Hematopoietic multipotent progenitor cell treated with erythropoietin and hydrocortisone succinate and interleukin-3 and kit ligand, for 8 days (in vitro differentiated cells): ENCODE results near the gene MPZL2.

ENCODE experiments used
- DNase-seq: peaks from one replicate; pipeline ENCODE4 v3.0.0-alpha.2; 2015

The MPZL2 gene

DNA sequence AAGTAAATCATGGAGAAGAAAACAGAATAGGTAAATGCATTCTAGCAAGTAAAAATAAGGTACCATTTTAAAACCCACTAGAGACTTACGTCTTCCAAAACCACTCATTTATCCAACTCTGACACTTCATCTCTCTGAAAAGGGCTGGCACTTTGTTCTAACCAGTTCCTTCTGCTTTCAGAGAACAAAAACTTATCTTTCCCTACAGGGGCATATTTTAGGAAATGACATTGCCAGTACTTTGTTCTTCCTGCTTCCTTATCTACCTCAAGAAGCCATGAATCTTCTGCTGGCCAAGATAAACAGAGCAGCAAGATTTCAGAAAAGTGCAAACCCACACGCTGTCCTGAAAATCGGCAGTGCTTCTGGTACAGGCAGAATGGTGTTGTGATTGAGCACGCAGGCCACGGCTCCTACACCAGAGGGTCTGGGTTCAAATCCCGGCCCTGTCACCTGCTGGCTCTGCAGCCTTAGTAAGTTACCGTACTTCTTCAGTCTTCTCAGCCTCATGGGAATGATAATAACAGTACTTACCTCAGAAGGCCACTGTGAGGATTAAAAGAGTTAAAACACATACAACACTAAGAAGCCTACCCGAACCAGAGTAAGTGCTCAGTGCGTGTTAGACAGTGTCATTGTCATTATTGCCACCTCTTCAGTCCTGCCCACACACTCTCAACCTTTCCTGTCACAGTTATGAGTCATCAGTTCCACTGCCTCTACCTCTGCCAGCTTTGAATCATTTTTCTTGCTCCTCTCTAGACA, 22.9 kb downstream of the MPZL2 start:
- DNase-seq: peak; percentile 89

DNA sequence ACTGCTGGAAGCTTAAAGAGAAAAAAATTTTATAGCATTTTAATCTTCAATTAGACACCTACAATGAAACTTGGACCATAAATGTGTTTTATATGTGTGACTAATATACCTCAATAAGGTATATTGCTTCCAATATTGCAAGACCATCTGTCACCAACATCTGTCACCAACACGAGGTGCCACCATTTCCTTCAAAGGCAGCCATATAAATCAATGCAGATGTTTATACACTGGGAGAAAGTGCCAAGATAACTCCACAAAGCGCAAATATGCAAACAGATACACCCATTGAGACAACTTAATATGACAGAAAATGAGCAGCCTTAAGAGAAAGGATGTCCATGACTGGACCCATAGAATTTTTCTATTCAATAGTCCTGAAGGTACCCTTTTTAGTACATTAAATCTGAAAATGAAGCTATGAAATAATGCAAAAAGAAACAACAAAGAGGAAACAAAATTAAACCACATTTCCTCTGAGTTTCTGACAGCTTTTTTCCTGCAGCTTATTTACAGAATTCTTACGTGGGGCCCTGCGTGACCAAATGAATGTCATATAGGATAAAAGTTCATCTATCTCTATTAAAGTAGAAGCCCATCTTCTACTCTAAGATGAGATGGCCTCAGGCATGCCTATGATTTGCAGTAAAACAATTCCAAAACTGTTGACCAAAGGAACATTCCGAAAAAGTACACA, 24.4 kb downstream of the MPZL2 start:
- no peak for DNase-seq

DNA sequence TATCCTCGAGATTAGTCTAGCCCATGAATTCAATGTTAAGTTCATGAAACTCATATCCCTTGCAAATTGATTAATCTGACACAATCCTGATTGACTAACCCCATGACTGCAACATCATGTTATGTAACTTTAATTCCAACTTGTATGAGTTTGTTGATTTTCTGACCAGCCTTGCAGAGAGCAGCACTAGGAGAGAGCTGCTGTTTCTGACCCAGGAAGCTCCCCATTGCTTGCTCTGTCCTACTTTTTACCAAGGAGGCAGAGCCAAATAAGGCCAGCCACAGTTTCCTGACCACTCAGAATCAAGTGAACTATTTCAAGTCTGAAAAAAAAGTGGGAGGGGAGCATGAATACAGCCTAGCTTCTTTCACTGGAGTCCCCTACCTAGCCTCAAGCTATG, 25.2 kb downstream of the MPZL2 start:
- DNase-seq: no peak

DNA sequence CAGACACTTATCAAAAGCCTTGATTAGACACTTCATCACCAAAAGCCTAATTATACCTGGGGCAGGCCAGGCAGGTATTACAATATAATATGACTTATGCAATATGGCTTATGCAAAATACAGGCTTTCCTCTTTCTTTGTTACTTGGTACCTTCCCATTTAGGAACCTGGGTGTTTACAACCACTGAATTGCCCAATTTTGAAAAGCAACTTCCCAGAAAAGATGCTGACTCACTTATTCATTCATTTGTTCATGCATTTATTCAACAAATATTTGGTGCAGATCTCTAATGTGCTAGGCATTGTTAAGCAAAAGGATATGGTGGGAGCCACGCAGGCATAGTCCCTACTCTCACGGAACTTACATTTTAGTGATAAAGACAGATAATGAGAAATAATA, 25.7 kb downstream of the MPZL2 start:
- DNase-seq: no peak

DNA sequence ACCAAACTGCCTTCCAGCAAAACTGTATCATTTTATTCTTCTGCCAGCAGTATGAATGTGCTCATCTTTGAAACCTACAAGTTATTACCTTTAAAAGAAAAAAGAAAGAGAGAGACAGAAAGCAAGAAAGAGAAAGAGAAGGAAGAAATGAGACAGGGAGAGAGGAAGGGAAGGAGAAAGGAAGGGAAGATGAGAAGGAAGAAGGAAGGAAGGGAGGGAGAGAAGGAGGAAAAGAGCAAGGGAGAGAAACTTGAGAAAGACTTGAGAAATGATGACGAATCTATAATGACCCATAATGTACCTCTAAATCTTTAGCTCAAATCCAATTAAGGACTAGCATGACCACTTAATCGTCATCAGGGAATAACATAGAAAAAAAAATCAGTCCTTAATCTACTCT, 27.9 kb downstream of the MPZL2 start:
- DNase-seq: no peak

DNA sequence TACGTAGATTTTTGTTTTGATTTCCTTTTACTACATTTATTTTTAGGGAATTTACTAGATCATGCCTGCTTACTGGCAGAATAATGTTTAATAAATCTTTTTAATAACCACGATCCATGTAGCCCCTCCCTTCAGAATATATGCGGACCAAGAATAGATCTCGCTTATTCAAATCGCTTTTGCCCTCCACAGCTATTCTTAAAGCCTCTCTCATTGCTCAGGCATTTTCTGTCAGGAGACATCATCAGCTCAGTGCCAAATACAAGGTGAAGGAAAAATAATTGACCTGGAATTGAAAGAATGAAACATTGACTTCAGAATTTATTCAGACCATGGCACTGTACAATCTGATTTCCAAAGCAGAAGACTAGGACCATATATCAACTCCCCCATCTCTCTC, 29.3 kb downstream of the MPZL2 start:
- DNase-seq: no peak

DNA sequence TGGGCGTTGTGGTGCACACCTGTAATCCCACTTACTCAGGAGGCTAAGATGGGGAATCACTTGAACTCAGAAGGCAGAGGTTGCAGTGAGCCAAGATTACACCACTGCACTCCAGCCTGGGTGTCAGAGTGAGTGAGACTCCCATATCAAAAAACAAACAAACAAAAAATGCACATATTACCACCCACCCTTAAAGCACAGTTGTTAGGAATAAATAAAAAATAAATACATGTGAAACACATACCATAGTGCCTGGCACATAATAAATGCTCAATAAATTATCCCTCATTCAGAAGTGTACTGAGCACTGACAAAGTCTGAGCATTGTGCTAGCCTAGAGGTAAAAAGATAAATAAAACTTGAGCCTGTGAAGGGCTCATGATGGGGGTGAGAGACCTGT, 30.2 kb downstream of the MPZL2 start:
- no peak for DNase-seq

DNA sequence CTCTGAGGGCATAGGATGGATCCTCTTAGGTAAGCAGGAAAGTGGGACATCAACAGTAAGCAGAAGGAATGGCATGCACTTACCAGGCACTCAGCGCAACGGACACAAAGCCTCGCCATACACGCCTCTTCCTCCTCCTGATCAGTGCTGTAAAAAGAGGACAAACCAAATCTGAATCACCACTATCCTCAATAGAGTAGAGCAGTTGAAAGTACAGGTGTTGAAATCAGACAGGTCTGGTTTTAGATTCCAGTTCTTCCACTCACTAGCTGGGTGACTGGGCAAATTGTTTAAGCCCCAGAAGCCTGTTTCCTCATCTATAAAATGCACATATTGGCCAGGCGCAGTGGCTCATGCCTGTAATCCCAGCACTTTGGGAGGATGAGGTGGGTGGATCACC, 30.7 kb downstream of the MPZL2 start:
- no peak for DNase-seq

DNA sequence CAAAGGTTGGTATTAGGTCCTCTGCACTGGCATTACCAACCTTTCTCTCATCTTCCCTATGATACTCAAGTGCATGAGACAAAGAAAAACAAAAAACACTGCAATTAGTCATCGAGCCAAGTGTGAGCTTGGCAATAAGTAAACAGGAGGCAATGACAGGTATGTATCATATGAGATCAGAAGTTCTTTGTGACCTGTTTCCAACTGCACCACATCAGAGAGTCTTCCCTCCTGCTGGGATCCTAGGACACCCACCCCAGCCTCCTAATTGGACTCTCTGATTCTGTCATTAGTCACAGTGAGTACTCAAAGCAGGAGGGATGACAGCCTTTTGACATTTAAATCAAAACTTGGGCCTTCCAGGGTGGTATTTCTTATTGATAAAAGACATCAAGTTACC, 31.4 kb downstream of the MPZL2 start:
- DNase-seq: no peak

DNA sequence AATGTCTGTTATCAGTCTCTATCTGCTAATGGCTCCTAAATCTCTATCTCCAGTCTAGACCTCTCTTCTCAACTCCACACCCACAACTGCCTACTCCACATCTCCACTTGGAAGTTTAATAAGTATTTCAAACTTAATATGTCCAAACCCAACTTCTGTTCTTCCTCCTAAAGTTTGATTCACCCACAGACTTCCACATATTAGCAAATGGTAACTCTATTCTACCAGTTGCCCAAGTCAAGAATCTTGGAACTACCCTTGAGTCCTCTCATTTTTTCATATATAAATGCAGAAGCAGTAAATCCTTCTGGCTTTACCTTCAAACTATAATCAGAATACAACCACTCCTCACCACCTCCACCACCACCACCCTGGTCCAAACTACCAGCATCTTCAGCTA, 32.6 kb downstream of the MPZL2 start:
- DNase-seq: no peak

DNA sequence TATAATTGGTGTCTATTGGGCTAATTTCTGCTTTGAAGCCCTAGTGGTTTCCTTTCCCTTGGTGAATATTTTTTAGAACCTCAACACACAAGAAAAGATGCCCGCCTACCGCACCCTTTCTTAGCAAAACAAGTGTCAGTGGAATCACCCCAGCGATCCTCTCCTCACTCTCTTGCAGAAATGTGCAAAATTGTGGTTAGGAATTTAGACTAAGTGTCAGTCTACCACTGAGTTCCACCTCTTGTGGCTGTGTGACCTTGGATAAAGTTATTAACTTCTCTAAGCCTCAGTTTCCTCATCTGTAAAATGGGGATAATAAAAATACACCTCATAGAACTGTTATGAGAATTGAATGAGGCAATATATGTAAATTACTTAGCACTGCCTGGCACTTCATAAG, 34.0 kb downstream of the MPZL2 start:
- no peak for DNase-seq

DNA sequence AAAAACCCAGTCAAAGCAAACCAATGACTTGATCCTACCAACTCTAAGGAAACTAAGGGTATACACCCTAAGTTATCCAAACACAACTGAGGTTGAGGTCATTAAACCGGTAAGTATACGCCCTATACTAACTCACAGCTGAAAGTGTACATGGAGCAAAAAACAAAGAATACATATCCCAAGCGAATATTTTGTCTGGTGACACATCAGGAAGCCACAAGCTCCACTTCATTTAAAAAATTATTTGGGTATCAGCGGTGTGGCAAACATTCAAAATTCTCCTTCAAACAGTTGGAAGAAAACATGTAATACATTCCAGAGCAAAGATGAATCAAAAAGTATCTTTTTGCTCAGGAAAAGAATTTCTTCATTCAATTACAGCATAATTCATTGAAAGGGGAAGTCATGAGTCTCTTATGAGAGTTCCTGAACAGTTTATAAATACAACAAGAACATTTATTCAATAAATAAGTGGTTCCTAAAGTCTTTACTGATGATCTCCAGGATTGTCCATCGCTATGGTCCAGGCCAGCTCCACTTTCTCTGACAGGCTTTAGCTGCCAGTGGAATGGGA, 34.7 kb downstream of the MPZL2 start:
- DNase-seq: no peak

DNA sequence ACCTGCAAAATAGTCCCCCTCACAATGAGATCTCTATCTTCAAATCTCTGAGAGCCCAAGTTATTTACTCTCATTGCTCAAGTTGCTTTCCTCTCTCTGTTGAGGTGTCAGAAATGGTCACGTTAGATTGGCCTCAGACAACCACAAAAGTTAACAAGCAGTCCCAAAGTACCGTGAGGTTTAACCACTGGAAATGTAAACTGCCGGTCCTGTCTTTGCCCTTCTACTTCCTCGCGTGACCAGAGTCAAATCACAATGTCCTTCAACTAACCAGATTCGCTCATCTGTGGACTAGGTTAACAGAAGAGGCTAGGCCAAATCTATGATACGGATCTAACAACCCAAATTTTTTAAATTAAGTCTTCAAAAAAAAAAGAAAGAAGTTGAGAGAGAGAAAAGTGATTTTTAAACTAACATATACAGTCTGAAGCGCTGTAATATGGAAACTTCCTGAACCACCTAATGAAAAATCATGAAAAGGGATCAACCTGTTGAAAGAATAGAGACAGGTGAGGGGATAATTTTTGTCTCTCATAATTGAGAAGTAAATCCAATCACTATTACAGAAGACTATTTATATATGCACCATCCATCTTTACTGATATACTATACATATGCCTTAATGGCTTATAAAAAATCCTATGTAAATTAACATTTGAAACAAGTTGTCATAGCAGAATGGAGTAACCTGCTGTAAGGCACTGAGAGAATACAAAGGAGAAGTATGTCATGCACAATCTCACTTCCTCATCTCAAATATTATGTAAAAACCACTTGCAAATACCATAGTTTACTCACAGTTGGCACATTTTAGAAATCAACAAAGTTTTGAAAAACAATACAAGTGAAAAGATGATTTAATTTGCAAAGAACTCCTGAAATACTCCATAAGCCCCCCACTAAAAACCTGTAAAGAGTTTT, 36.0 kb downstream of the MPZL2 start:
- DNase-seq: no peak

DNA sequence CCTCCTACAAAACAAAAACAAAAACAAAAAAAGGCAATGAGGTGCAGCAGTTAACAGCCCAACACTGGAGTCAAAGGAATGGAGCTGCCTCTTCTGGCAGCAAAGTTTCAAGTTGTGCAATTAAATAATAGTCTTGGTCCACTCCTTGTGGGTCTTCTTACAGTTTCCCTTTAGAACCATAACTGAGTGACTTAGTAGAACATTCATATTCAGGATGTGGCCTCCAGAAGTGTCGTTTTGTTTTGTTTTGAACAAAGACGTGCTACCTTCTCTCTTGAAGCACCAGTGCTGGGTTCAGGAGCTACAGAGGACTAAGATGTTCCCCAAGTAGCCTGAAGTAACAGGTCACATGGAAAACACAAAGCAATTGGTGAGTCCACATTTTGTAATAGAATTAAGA, 37.3 kb downstream of the MPZL2 start:
- DNase-seq: no peak

DNA sequence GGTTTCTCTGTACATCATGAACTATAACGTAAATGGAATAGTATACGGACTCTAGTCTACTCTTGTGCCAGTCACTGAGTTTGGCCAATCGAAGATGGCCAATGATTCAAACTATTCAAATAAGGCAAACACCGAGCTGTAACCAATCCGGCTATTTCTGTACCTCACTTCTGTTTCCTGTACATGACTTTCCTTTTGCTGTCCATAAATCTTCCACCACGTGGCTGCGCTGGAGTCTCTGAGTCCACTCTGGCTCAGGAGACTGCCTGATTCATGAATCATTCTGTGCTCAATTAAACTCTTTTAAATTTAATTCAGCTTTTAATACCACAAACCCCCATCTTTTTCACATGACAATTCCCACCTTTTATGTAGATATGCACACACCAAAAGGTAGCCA, 37.8 kb downstream of the MPZL2 start:
- DNase-seq: no peak

DNA sequence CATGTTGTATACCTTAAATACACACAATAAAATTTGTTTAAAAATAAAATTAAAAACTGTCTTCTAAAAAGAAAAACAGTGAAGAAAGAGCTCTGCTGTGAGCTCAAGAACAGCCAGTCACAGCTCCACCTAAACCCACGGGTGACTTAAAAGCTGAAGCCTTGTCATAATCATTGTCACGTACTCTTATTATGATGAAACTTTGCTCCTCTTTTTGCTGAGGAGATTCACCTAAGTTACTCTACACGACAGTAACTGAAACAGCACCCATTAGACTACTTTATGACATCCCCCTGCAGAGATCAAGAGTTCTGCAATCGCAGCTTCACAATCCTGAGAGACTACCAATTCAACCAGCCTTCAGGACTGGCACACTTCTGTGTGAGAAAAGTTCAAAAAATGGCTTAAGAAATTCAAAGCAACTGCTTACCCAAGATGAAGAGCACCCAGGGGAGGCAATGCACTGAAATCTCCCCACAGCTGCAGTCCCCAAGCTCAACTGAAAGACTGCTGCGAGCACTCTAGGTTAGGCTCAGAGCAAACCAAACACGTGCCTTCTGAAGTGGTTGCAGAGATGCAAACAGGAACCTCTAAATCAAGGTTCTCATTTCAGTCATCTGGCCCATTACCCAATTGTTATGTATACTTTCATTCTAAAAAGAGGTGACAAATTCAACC, 39.4 kb downstream of the MPZL2 start, which contains the start of gene JAML:
JAML (minus strand) TSS at position 501 of the 678 bp plus-strand sequence. CDS start 10,145 bp downstream, outside the sequence.
- DNase-seq: no peak

DNA sequence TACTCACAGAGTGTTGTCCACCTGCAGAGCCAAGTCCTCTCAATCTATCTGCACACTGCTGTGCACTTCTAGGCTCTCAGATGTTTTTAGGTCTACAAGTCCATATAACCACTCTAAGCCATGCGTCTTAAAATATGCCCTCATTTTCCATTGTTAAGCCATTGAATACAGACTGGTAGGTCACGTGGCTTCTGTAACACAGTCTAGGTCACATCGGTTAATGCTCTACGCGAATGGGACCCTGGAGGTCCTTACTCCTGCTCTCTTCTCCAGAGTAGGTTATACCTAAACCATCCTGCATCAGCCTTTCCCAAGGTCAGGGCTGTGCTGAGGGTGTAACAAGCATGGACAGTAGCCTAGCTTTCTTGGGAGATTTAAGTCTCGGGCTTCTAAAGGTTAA, 40.1 kb downstream of the MPZL2 start:
- no peak for DNase-seq

DNA sequence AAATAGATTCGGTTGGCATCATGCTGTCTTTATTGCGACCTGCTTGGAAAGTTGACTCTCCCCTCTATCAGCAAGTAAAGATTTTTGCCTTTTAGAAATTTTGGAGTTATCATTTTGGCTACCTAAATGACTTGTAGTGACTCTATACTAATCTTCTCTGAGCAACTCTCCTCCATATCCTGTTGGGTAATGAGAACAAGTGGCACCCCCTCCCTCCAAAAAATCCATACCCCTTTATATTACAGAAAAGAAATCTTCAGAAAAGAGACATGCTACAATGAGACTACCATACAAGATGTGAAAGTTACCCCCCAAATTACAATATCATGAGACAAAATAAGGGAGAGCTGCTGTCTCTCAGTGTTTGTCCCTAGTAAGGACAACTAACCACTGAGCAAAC, 40.5 kb downstream of the MPZL2 start:
- DNase-seq: no peak

DNA sequence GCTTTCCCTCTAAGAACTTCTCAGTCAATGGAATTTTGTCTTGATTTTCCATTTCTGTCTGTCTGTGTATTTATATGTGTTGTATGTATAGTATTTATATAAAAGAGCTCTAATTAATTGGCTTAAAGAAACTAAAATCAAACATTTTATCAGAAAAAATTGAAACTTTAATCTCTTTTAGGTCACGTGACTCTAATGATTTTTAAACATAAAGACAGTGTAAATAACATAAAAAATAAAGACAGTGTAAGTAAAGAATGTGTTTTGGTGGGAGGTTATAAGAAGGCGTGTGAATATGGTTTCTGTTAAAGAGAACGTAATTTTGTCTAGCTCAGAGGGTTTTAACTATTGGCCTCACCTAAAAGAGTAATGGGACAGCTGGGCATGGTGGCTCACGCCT, 41.7 kb downstream of the MPZL2 start:
- DNase-seq: no peak

DNA sequence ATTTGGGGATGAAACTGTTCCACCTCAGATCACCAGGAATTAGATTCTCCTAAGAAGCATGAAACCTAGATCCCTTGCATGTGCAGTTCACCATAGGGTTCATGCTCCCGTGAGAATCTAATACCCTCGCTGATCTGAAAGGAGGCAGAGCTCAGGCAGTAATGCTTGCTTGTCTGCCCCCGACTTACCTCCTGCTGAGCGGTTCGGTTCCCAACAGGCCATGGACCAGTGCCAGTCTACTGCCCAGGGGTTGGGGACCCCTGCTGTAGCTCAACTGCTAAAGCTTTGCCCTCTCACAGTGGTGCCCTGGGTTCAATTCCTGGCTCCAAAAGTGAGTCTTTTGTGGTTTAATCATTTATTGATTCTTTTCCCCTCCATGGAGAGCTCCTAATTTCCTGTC, 42.7 kb downstream of the MPZL2 start:
- DNase-seq: no peak

DNA sequence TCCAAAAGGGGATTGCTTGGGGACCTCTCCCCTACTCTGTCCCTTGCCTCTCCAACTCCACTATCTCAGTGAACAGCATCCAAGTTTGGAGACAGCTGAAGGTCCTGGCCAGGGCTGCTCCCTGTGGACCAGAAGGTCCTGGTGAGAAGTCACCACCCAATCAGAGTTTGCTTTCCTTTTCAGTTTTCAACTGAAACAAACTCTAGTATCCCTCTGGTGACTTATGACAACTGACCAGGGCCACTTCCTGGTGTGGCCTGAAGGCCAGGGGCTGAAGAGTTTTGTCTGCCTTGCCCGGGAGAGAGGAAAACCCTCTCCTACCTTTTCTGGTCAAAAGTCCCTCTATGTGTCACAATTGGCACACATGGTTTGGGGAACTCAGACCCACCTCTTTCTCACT, 44.4 kb downstream of the MPZL2 start:
- DNase-seq: no peak

DNA sequence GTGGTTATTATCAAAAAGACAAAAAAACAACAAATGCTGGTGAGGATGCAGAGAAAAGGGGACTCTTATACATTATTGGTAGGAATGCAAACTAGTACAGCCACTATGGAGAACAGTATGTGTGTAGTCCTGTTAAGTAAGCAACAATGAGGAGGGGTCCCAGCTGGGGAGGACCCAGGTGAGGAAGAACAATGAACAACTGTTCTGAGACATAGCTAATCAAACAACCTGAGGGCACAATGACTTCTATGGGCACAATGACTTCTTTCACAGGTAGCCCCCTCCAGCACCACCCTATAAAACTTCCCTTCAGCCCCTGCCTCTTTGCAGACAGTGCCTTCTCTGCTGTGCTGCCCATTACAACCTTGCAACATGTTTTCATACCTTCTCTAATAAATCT, 44.9 kb downstream of the MPZL2 start:
- DNase-seq: no peak

DNA sequence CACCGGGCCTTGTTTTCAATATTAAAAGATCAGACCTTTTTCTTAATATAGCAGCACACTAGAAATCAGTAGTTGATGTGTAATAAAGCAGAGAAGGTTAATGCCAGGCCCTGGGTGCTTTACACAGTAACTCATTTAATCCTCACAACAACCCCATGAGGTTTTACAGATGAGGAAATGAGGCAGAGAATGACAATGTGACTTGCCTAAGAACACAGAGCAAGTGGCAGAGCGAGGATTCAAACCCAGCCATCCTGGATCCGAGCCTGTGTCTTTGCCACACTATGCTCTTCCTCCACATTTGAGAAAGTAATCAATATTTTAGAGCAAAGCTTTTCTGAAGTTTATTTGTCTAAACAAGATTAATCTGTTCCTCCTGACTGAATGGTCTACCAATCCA, 46.5 kb downstream of the MPZL2 start:
- no peak for DNase-seq
